Body of pancreas (tissue), 4 donors: ENCODE results near the gene C22orf39. TPM values are rescaled to one million over a fixed set of nuclear protein-coding genes. Genes with fewer than 3 reads are reported as not detected.

Experiments used
- ATAC-seq: fragments of 150-250 bp; one replicate; pipeline ENCODE4 v1.9.1; 2016
- DNase-seq, 4 donors: peaks; one replicate each; pipeline ENCODE4 v3.0.0-alpha.2; 2019
- H3K27ac ChIP-seq, 4 donors: fragments of 200-600 bp; sonication (generic); 1 replicate in 3 of 4; 2 replicates in 1 of 4; pipeline versions ENCODE4 v1.5.1 to v1.6.1; 2016 to 2019; ENCODE audit warnings: mild to moderate bottlenecking in 1 of 4, mixed read lengths in 1 of 4, moderate library complexity in 1 of 4
- H3K27me3 ChIP-seq, 2 donors: fragments of 200-600 bp; sonication (generic); one replicate each; pipeline ENCODE4 v1.6.0; 2016; ENCODE audit warnings: mild to moderate bottlenecking in 1 of 2
- H3K36me3 ChIP-seq, 2 donors: fragments of 200-600 bp; sonication (generic); replicated peaks in 1 of 2; 2 replicates each; pipeline ENCODE4 v1.5.1; 2016; ENCODE audit warnings: low read depth in 2 of 2; ENCODE audit not compliant: insufficient read depth in 1 of 2
- H3K4me1 ChIP-seq: fragments of 200-600 bp; sonication (generic); one replicate; pipeline ENCODE4 v1.6.0; 2016
- H3K4me3 ChIP-seq, 2 donors: fragments of 200-600 bp; sonication (generic); 1 replicate in 1 of 2; 2 replicates in 1 of 2; pipeline ENCODE4 v1.5.1; 2016 to 2019
- H3K9me3 ChIP-seq, 3 donors: fragments of 200-600 bp; sonication (generic); 1 replicate in 2 of 3; 2 replicates in 1 of 3; pipeline ENCODE4 v1.5.1; 2016
- CTCF ChIP-seq, 7 experiments: fragments of 450-650 bp in 4 of 7; fragments of 200-600 bp in 3 of 7; sonication (generic) in 3 of 7; IDR thresholded peaks; one replicate each; pipeline ENCODE4 v1.5.1; 2016 to 2019; ENCODE audit warnings: antibody characterized with exemption in 7 of 7
- POLR2A ChIP-seq, 3 donors: fragments of 450-650 bp; IDR thresholded peaks; one replicate each; pipeline ENCODE4 v1.6.1; 2016; ENCODE audit warnings: antibody characterized with exemption in 3 of 3, mild to moderate bottlenecking in 2 of 3
- WGBS, 2 donors: methylation state at CpG; one replicate each; pipeline ENCODE4 v1.1.5; 2017; 5-methylcytosine and 5-hydroxymethylcytosine counted together
- intact Hi-C: fragments of 100-400 bp; cut with DNase I; formaldehyde crosslinking; loops from one replicate; pipeline ENCODE4 v1.15.1; 2023
- total RNA-seq, 2 donors: library from RNA; depleted of rRNA; stranded (reverse); fragments of >200 nt; gene quantifications; one replicate each; pipeline ENCODE4 v1.1.0, GENCODE V29; 2016

C22orf39 gene
- total RNA-seq, 2 donors from 2014 or later = 36.1 to 49.8 TPM

- Histone ChIP-seq H3K4me1 (no peaks in the 10 kb centered on the region), H3K36me3 (peaks cover 0 to 24% of the 10 kb centered on the region in 2 donors), H3K27ac (no peak overlapping the region), H3K27me3 (no peaks in the 10 kb centered on the region), H3K9me3 (no peaks in the 10 kb centered on the region), H3K4me3 (no peak overlapping the region)
- TF ChIP-seq POLR2A (IDR thresholded peaks at IDR 0.05) (no peak), CTCF (IDR thresholded peaks at IDR 0.05) (no peak)
- intact Hi-C loops = no loop called here
- ATAC-seq (no peak), DNase-seq (peak in 2 of 4 donors; percentile 18 to 21)
- 73% methylated on average over 6 to 7 of the region's 7 CpGs for WGBS, 2 donors
Observed at GRCh38 chr22:19463491-19464469, 16.3 kb upstream of the C22orf39 start.

- H3K27me3 ChIP-seq = no peaks in the 10 kb centered on the region
- no peak overlapping the region for H3K4me3 ChIP-seq
- H3K36me3 ChIP-seq = peaks cover 0 to 20% of the 10 kb centered on the region in 2 donors
- no peak overlapping the region for H3K27ac ChIP-seq
- H3K9me3 ChIP-seq = no peaks in the 10 kb centered on the region
- no peak for TF ChIP-seq POLR2A (IDR thresholded peaks at IDR 0.05)
- TF ChIP-seq CTCF (IDR thresholded peaks at IDR 0.05) = no peak
- DNase-seq (no peak), ATAC-seq (no peak)
- 97 to 100% methylated on average over 1 of the region's 1 CpG for WGBS, 2 donors
- intact Hi-C loops = no loop called here
- no peaks in the 10 kb centered on the region for H3K4me1 ChIP-seq
Observed at GRCh38 chr22:19463008-19463407, 15.5 kb upstream of the C22orf39 start.

GRCh38 chr22:19461506-19461905 lies 14.0 kb upstream of the C22orf39 start:
- ATAC-seq (no peak), DNase-seq (no peak)
- no peaks in the 10 kb centered on the region for H3K9me3 ChIP-seq
- no peak overlapping the region for H3K4me3 ChIP-seq
- H3K27me3 ChIP-seq = no peaks in the 10 kb centered on the region
- TF ChIP-seq POLR2A (IDR thresholded peaks at IDR 0.05) (no peak), CTCF (IDR thresholded peaks at IDR 0.05) (no peak)
- no peak overlapping the region for H3K27ac ChIP-seq
- peaks cover 0 to 15% of the 10 kb centered on the region in 2 donors for H3K36me3 ChIP-seq
- H3K4me1 ChIP-seq = no peaks in the 10 kb centered on the region
- intact Hi-C loops = no loop called here
- WGBS, 2 donors = 86 to 96% methylated on average over 1 of the region's 1 CpG

- Histone ChIP-seq H3K27ac (no peak overlapping the region), H3K4me1 (no peaks in the 10 kb centered on the region), H3K36me3 (peaks cover 0 to 21% of the 10 kb centered on the region in 2 donors), H3K9me3 (no peaks in the 10 kb centered on the region), H3K27me3 (no peaks in the 10 kb centered on the region), H3K4me3 (no peak overlapping the region)
- TF ChIP-seq CTCF (IDR thresholded peaks at IDR 0.05) = no peak
- no peak for TF ChIP-seq POLR2A (IDR thresholded peaks at IDR 0.05)
- DNase-seq (no peak), ATAC-seq (no peak)
- WGBS, 2 donors = 77 to 82% methylated on average over 2 of the region's 2 CpGs
- intact Hi-C loops = no loop called here
Observed at GRCh38 chr22:19460036-19460435, 12.5 kb upstream of the C22orf39 start.
